ENCODE measurements around the gene PCDHGC3. TPM values are rescaled to one million over a fixed set of nuclear protein-coding genes. Genes with fewer than 3 reads are reported as not detected.

The PCDHGC3 gene
- total and polyA plus RNA-seq, 4 experiments from 2014 or later = 0.14 to 0.17 TPM; not detected in 2

- ChIA-PET CTCF (ENCODE audit: partially characterized antibody) (interaction anchor here (1.1 to 8.1 kb wide), 9 partner anchors 8 to 180 kb away, joined by 3 to 144 read pairs (median 7); partner anchors contain the start of gene PCDHGA10), POLR2A (ENCODE audit: partially characterized antibody) (no interaction called here)
- Mint-ChIP-seq H3K27ac (no peak overlapping the region), H3K4me3 (no peak overlapping the region), H3K4me1 (peaks cover 9 to 18% (median 12%) of the 10 kb centered on the region in 4 donors), H3K9me3 (no peaks in the 10 kb centered on the region), H3K36me3 (peaks cover 4 to 12% of the 10 kb centered on the region in 2 donors), H3K27me3 (peaks cover 0 to 3% of the 10 kb centered on the region in 2 donors)
- Histone ChIP-seq H3K27me3 (ENCODE audit: insufficient read depth, low read length) (no peaks in the 10 kb centered on the region), H3K9me3 (ENCODE audit: control insufficient read depth in 1 of 2, low read length in 2 of 2) (no peaks in the 10 kb centered on the region), H3K4me3 (ENCODE audit: low read length in 2 of 2) (no peak overlapping the region), H3K27ac (ENCODE audit: low read depth, low read length) (no peak overlapping the region), H3K4me1 (ENCODE audit: insufficient read depth, low read length) (peaks cover 11% of the 10 kb centered on the region), H3K36me3 (ENCODE audit: insufficient read depth, low read length) (no peaks in the 10 kb centered on the region)
- intact Hi-C loops (cut with micrococcal nuclease) = no loop called here
- DNase-seq = no peak
These were observed 33.2 kb downstream of the PCDHGC3 start for GRCh38 chr5:141508798-141509611.

GRCh38 chr5:141510160-141510559, 34.4 kb downstream of the PCDHGC3 start:
- Mint-ChIP-seq H3K36me3 (peaks cover 4 to 22% of the 10 kb centered on the region in 2 donors), H3K27me3 (peaks cover 0 to 3% of the 10 kb centered on the region in 2 donors), H3K4me3 (no peak overlapping the region), H3K4me1 (peaks cover 13 to 22% (median 19%) of the 10 kb centered on the region in 4 donors), H3K9me3 (no peaks in the 10 kb centered on the region), H3K27ac (peak overlapping the region in 1 of 7 donors; percentile 62)
- DNase-seq = no peak
- Histone ChIP-seq H3K27me3 (ENCODE audit: insufficient read depth, low read length) (no peaks in the 10 kb centered on the region), H3K27ac (ENCODE audit: low read depth, low read length) (no peak overlapping the region), H3K4me3 (ENCODE audit: low read length in 2 of 2) (no peak overlapping the region), H3K4me1 (ENCODE audit: insufficient read depth, low read length) (peaks cover 20% of the 10 kb centered on the region), H3K9me3 (ENCODE audit: control insufficient read depth in 1 of 2, low read length in 2 of 2) (no peaks in the 10 kb centered on the region), H3K36me3 (ENCODE audit: insufficient read depth, low read length) (peaks cover under 1% of the 10 kb centered on the region)
- CTCF ChIA-PET (ENCODE audit: partially characterized antibody) = interaction anchor here (0.8 to 8.1 kb wide), 9 partner anchors 9 to 190 kb away, joined by 3 to 144 read pairs (median 5); partner anchors contain the start of genes PCDHGA1, PCDHGA10 and TAF7
- POLR2A ChIA-PET (ENCODE audit: partially characterized antibody) = no interaction called here
- intact Hi-C loops (cut with micrococcal nuclease) = loop anchor here (5.0 kb wide), 1 partner anchor 428 kb away; no protein-coding TSS in a partner anchor

- Mint-ChIP-seq H3K27me3 (peaks cover 0 to 3% of the 10 kb centered on the region in 2 donors), H3K4me3 (peak overlapping the region in 1 of 8 donors; percentile 26), H3K9me3 (no peaks in the 10 kb centered on the region), H3K4me1 (peaks cover 14 to 28% (median 22%) of the 10 kb centered on the region in 4 donors), H3K36me3 (peaks cover 10 to 30% of the 10 kb centered on the region in 2 donors), H3K27ac (peak overlapping the region in 3 of 7 donors; percentile 21 to 60 (median 46))
- no peak overlapping the region for H3K27ac ChIP-seq (ENCODE audit: low read depth, low read length)
- H3K4me3 ChIP-seq (ENCODE audit: low read length in 2 of 2) = no peak overlapping the region
- DNase-seq = no peak
- no peaks in the 10 kb centered on the region for H3K9me3 ChIP-seq (ENCODE audit: control insufficient read depth in 1 of 2, low read length in 2 of 2)
- H3K4me1 ChIP-seq (ENCODE audit: insufficient read depth, low read length) = peaks cover 20% of the 10 kb centered on the region
- POLR2A ChIA-PET (ENCODE audit: partially characterized antibody) = interaction anchor here (1.4 kb wide), 1 partner anchor 140 kb away, joined by 3 read pairs; the partner anchor contains the start of gene FCHSD1
- intact Hi-C loops (cut with micrococcal nuclease) = loop anchor here (5.0 kb wide), 1 partner anchor 429 kb away; no protein-coding TSS in a partner anchor
- H3K27me3 ChIP-seq (ENCODE audit: insufficient read depth, low read length) = no peaks in the 10 kb centered on the region
- peaks cover 9% of the 10 kb centered on the region for H3K36me3 ChIP-seq (ENCODE audit: insufficient read depth, low read length)
- CTCF ChIA-PET (ENCODE audit: partially characterized antibody) = interaction anchor here (0.7 to 8.1 kb wide), 17 partner anchors 10 to 288 kb away, joined by 3 to 144 read pairs (median 9); partner anchors contain the start of genes PCDHB14, PCDHGA1, PCDHGA10 and PCDHGA11
These were observed 35.3 kb downstream of the PCDHGC3 start for GRCh38 chr5:141510850-141511601.

GRCh38 chr5:141511771-141512325, 36.1 kb downstream of the PCDHGC3 start:
- Mint-ChIP-seq H3K36me3 (peaks cover 18 to 38% of the 10 kb centered on the region in 2 donors), H3K9me3 (no peaks in the 10 kb centered on the region), H3K27me3 (peaks cover 0 to 3% of the 10 kb centered on the region in 2 donors), H3K4me1 (peaks cover 14 to 28% (median 22%) of the 10 kb centered on the region in 4 donors), H3K4me3 (peak overlapping the region in 5 of 8 donors; percentile 26 to 89 (median 76)), H3K27ac (peak overlapping the region in 2 of 7 donors; percentile 46 to 60)
- POLR2A ChIA-PET (ENCODE audit: partially characterized antibody) = interaction anchor here (1.4 kb wide), 2 partner anchors 139 to 192 kb away, joined by 3 to 10 read pairs; partner anchors contain the start of genes FCHSD1 and TAF7
- Histone ChIP-seq H3K9me3 (ENCODE audit: control insufficient read depth in 1 of 2, low read length in 2 of 2) (no peaks in the 10 kb centered on the region), H3K4me1 (ENCODE audit: insufficient read depth, low read length) (peaks cover 20% of the 10 kb centered on the region), H3K27me3 (ENCODE audit: insufficient read depth, low read length) (no peaks in the 10 kb centered on the region), H3K36me3 (ENCODE audit: insufficient read depth, low read length) (peaks cover 17% of the 10 kb centered on the region), H3K27ac (ENCODE audit: low read depth, low read length) (no peak overlapping the region), H3K4me3 (ENCODE audit: low read length in 2 of 2) (peak overlapping the region in 1 of 2 donors; percentile 70)
- no peak for DNase-seq
- intact Hi-C loops (cut with micrococcal nuclease) = loop anchor here (1.0 to 5.0 kb wide), 5 partner anchors 99 to 430 kb away; partner anchors contain the start of genes PCDHGB3 and TAF7
- CTCF ChIA-PET (ENCODE audit: partially characterized antibody) = interaction anchor here (0.7 to 8.1 kb wide), 28 partner anchors 11 to 289 kb away, joined by 3 to 144 read pairs (median 6); partner anchors contain the start of genes PCDHB14, PCDHB15, PCDHGA10 and PCDHGA11

- Mint-ChIP-seq H3K27me3 (peaks cover 0 to 3% of the 10 kb centered on the region in 2 donors), H3K4me3 (peak overlapping the region; percentile 76 to 95 (median 90)), H3K9me3 (no peaks in the 10 kb centered on the region), H3K4me1 (peaks cover 14 to 28% (median 22%) of the 10 kb centered on the region in 4 donors), H3K27ac (peak overlapping the region; percentile 6 to 89 (median 67)), H3K36me3 (peaks cover 23 to 44% of the 10 kb centered on the region in 2 donors)
- intact Hi-C loops (cut with micrococcal nuclease) = loop anchor here (1.0 to 5.0 kb wide), 5 partner anchors 99 to 430 kb away; partner anchors contain the start of genes PCDHGB3 and TAF7
- peaks cover 20% of the 10 kb centered on the region for H3K4me1 ChIP-seq (ENCODE audit: insufficient read depth, low read length)
- CTCF ChIA-PET (ENCODE audit: partially characterized antibody) = interaction anchor here (0.8 to 8.1 kb wide), 42 partner anchors 11 to 289 kb away, joined by 3 to 144 read pairs (median 4); partner anchors contain the start of genes PCDHB14, PCDHB15, PCDHGA10 and PCDHGA11
- H3K27ac ChIP-seq (ENCODE audit: low read depth, low read length) = no peak overlapping the region
- peak overlapping the region in 1 of 2 donors; percentile 70 for H3K4me3 ChIP-seq (ENCODE audit: low read length in 2 of 2)
- H3K27me3 ChIP-seq (ENCODE audit: insufficient read depth, low read length) = no peaks in the 10 kb centered on the region
- DNase-seq = peak; percentile 73 to 80 (median 76)
- peaks cover 23% of the 10 kb centered on the region for H3K36me3 ChIP-seq (ENCODE audit: insufficient read depth, low read length)
- H3K9me3 ChIP-seq (ENCODE audit: control insufficient read depth in 1 of 2, low read length in 2 of 2) = no peaks in the 10 kb centered on the region
- POLR2A ChIA-PET (ENCODE audit: partially characterized antibody) = interaction anchor here (1.4 to 3.1 kb wide), 4 partner anchors 12 to 192 kb away, joined by 5 to 12 read pairs (median 8); partner anchors contain the start of gene TAF7
These were observed 36.7 kb downstream of the PCDHGC3 start for GRCh38 chr5:141512390-141512910.
